ENCODE data around the gene CAMTA1. TPM values are rescaled to one million over a fixed set of nuclear protein-coding genes. Genes with fewer than 3 reads are reported as not detected.

The CAMTA1 gene
- total RNA-seq, 1 experiment from 2014 or later = 69.5 TPM

GRCh38 chr1:6981595-6981994 is 196.3 kb downstream of the CAMTA1 start (continued):
- TF ChIP-seq TCF7L2 (IDR thresholded peaks at IDR 0.05; ENCODE audit: borderline replicate concordance, extremely low read depth, insufficient read depth, insufficient read length) (no peak), FOSL1 (IDR thresholded peaks at IDR 0.05; ENCODE audit: low read depth) (no peak)

DNA sequence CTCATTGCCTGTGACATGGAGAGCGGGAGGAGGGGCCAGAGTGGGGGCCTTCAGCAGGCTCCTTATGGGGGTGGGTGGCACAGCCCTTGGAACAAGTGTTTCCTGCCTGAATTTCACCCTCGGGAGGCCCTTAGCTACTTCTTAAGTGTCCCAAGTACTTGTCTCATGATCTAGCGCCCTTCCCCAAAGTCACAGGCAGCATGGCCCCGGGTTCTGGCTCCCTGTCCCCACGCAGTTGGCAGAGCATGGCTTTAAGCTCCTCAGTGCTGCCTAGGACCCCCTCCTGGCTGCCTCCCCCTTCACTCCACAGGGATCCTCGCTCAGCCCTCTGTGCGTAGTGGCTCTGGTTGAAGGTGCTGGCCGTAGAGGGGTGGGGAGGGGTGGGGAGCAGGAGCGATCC is 197.2 kb downstream of the CAMTA1 start:
- intact Hi-C loops (cut with micrococcal nuclease) = no loop called here
- BruUV-seq (replicated peaks) = no TSS peak

More for the DNA sequence above, 197.2 kb downstream of the CAMTA1 start:
- no peaks in the 10 kb centered on the region for H3K36me3 ChIP-seq (ENCODE audit: control insufficient read depth in 1 of 2, insufficient read depth in 2 of 2, low read length in 2 of 2)
- ATAC-seq = no peak
- no peak overlapping the region for H3K9ac ChIP-seq (ENCODE audit: low read length)
- no peaks in the 10 kb centered on the region for H3K9me2 ChIP-seq (ENCODE audit: insufficient read depth)
- peaks cover 0 to 8% of the 10 kb centered on the region in 2 experiments; a peak in 1 of 4 replicates for H3K4me1 ChIP-seq (ENCODE audit: control insufficient read depth in 1 of 2, insufficient read depth in 2 of 2, low read length in 2 of 2)
- no peaks in the 10 kb centered on the region for H4K20me1 ChIP-seq (ENCODE audit: insufficient read depth)
- H3K9me3 ChIP-seq (ENCODE audit: control insufficient read depth in 1 of 2, insufficient read depth in 1 of 2, low read depth in 1 of 2, low read length in 2 of 2) = no peaks in the 10 kb centered on the region
- H3K4me2 ChIP-seq (ENCODE audit: low read length) = peak overlapping the region; percentile 14
- no peaks in the 10 kb centered on the region for H3K27me3 ChIP-seq (ENCODE audit: insufficient read depth, low read length)
- RAD21 ChIA-PET (ENCODE audit: low non-redundant PET in 1 of 2, low total read pairs in 2 of 2, uncharacterized antibody in 2 of 2, unreplicated experiment in 2 of 2) = no interaction called here
- H3K79me2 ChIP-seq (ENCODE audit: insufficient read depth, low read length) = no peaks in the 10 kb centered on the region
- H3K27ac ChIP-seq (ENCODE audit: low read depth, low read length) = no peak overlapping the region
- CTCF ChIA-PET = no interaction called here
- TF ChIP-seq TCF7L2 (IDR thresholded peaks at IDR 0.05; ENCODE audit: borderline replicate concordance, extremely low read depth, insufficient read depth, insufficient read length) = no peak
- TF ChIP-seq, protein P1, sequence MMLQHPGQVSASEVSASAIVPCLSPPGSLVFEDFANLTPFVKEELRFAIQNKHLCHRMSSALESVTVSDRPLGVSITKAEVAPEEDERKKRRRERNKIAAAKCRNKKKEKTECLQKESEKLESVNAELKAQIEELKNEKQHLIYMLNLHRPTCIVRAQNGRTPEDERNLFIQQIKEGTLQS (IDR thresholded peaks at IDR 0.05) = no peak
- TF ChIP-seq EZH2phosphoT487 (IDR thresholded peaks at IDR 0.05; ENCODE audit: borderline replicate concordance) = no peak
- no peak for TF ChIP-seq POLR2AphosphoS5 (IDR thresholded peaks at IDR 0.05; ENCODE audit: low read depth, low read length)
- no peak for TF ChIP-seq ELF1 (IDR thresholded peaks at IDR 0.05; ENCODE audit: borderline replicate concordance, low read depth)
- TF ChIP-seq FOSL1 (IDR thresholded peaks at IDR 0.05; ENCODE audit: low read depth) = no peak
- no peak for TF ChIP-seq SRF (IDR thresholded peaks at IDR 0.05; ENCODE audit: low read depth)
- TF ChIP-seq ZBTB33 (IDR thresholded peaks at IDR 0.05; ENCODE audit: extremely low read depth, insufficient replicate concordance, low read length) = no peak
- no peak for TF ChIP-seq JUND (IDR thresholded peaks at IDR 0.05)
- TF ChIP-seq SP1 (IDR thresholded peaks at IDR 0.05; ENCODE audit: low read depth) = no peak
- no peak for TF ChIP-seq EZH2 (IDR thresholded peaks at IDR 0.05)
- TF ChIP-seq, protein P2, sequence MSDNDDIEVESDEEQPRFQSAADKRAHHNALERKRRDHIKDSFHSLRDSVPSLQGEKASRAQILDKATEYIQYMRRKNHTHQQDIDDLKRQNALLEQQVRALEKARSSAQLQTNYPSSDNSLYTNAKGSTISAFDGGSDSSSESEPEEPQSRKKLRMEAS (IDR thresholded peaks at IDR 0.05) = no peak
- no peak overlapping the region for H2AFZ ChIP-seq (ENCODE audit: low read depth, low read length, poor library complexity, severe bottlenecking)
- DNase-seq (ENCODE audit: low read depth, low spot score) = no peak
- H3K4me3 ChIP-seq (replicated peaks in 1 of 2; ENCODE audit: low read depth in 1 of 2, low read length in 2 of 2) = no peak overlapping the region
- POLR2A ChIA-PET = no interaction called here

Measured in HCT116 (cell line).